Subcutaneous adipose tissue (tissue), 4 donors: ENCODE measurements around the gene TSEN54. TPM values are rescaled to one million over a fixed set of nuclear protein-coding genes. Genes with fewer than 3 reads are reported as not detected.

ENCODE experiments used
- CTCF ChIP-seq: fragments of 450-650 bp; IDR thresholded peaks from one replicate; pipeline ENCODE4 v1.5.1; 2016; ENCODE audit warnings: low read depth, mild to moderate bottlenecking, control low read depth, antibody characterized with exemption, moderate library complexity
- total RNA-seq, 4 donors: library from RNA; depleted of rRNA; stranded (reverse); fragments of >200 nt; gene quantifications; one replicate each; pipeline ENCODE4 v1.1.0, GENCODE V29; 2016

The TSEN54 gene
- total RNA-seq, 4 donors from 2014 or later, result 9.5 to 23.8 (median 17.3) TPM

DNA sequence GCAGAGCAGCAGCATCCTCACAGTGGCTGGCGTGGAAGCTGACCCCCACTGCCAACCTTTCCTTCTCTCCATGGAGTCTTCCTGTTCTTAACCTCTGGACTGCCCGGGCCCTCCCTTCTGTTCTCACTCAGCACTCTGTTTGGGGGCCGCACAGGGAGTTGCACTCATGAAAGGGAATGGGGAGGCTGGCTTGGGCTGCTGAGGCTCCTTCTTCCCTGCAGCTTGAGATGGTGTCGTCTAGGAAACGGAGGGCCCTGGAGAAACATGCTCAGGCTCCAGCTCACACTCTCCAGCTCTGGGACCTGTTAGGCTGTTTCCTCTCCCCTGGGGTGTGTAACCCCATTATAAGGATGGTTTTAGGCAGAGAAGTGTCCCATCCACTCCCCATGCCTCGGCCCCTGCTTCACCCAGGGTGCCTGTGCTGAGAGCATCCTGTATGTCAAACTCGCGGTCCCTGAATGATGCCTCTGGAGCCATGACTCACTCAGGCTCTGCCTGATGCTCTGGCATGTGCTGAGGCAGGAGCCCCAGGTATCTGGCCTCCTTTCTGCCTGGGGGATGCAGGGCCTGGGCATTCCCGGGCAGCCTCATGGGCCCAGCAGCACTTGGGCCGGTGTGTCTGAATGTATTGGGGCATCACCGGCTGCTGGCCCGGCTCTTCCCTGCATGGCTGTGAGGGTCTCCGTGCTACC lies 41.0 kb upstream of the TSEN54 start:
- no peak for TF ChIP-seq CTCF

- no peak for TF ChIP-seq CTCF
Observed at GRCh38 chr17:75475851-75476250, 40.5 kb upstream of the TSEN54 start.

- TF ChIP-seq CTCF, result no peak
Observed at GRCh38 chr17:75476271-75476671, 40.1 kb upstream of the TSEN54 start.

DNA sequence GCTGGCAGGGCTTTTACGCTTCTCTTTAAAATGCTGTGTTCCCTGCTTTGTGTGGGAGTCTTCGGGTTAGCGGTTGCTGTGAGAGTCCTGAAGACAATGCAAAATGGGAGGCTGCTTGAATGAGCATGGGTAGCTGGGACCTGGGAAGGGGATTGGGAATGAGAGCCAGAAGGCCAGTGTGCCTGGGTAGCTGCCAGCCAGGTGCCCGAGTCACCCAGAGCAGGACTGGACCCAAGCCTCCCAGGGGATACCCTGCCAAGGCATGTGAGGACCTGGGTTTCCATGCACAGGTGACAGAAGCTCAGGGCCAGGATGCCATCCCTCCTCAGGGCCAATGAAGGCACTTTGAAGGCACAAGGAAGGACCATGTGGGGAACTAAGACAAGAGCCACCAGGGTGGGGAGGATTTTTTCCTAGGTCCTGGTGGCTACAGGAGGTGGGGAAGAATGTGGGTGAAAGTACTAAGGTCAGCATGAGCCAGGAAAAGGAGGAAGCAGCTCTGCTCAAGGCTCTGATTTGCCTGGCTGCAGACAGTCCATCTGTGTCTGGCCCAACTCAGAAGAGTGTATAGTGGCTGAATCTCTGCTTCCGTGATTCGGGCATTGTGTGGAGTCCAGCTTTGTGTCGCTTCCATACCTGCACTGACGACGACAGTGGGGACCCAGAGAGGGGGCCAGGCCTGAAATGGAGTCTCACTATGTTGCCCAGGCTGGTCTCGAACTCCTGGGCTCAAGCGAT lies 39.4 kb upstream of the TSEN54 start:
- TF ChIP-seq CTCF, result no peak

GRCh38 chr17:75478508-75478907 lies 37.8 kb upstream of the TSEN54 start:
- no peak for TF ChIP-seq CTCF

DNA sequence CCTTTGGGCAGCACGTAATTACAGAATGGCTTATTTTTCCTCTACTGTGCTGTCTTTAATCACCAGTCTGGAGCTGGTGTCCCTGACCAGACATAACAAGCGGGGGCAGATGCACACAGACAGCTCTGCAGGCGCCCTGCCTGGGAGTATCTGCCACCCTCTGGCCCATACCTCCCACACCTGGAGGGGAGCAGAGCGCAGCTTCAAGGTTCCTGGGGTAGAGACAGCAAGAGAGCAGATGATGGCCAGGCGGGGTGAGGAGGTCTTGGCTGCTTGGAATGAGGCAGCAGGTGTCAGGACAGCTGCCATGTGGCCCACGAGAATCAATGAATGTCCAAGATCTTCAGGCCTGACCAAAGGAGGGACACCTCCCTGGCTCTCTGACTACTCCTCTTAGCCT lies 36.0 kb upstream of the TSEN54 start:
- TF ChIP-seq CTCF, result no peak

DNA sequence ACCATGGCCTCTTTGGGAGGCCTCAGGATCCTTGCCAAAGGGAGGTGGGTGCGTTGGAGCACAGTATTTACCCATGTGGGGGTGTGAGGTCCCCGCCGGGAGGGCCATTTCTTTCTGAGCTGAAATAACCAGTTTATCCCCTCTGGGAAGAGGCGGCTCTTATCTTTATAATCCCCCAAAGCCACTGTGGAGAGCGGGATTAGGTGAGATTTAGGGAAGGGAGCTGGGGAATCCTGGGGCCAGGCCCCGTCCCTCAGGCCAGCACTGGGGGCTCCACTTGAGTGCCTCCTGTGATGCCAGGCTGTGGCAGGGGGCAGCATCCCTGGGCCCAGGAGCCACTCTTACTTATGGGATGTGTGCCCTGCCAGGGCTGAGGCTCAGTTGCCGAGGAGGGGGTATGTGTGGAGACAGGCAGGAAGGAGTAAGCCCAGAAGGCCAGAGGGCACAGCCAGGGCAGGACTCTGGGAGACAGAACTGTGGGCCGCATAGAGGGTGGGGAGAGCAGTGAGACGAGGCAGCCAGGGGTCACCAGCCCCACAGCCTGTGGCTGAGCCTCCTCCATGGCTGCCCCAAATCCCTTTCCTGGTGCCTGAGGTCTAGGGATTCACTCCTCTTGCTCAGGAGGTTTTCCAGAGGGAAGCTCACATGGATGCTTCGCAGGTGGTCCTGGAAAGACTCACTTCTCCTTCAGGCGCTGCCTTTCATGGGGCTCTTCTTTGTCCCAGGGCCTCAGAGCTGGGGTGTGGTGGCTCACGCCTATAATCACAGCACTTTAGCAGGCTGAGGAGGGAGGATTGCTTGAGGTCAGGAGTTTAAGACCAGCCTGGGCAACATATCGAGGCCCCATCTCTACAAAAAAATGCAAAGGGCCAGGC lies 34.9 kb upstream of the TSEN54 start:
- no peak for TF ChIP-seq CTCF
